Activated CD4-positive, alpha-beta T cell treated with anti-CD3 and anti-CD28 coated beads, Interleukin-2, amount 10 ng/mL, durations not matched to agents 7 days and 5 days (primary cell): ENCODE results near the gene CD36. TPM values are rescaled to one million over a fixed set of nuclear protein-coding genes. Genes with fewer than 3 reads are reported as not detected.

ENCODE experiments used
- CTCF ChIA-PET: fragments of 350-600 bp; sonication (Branson Sonifier 250); formaldehyde crosslinking; loops from one replicate; lab custom pipeline; 2021; ENCODE audit warnings: antibody characterized with exemption; lab: Charles Lee
- POLR2A ChIA-PET: fragments of 350-600 bp; sonication (Branson Sonifier 250); formaldehyde crosslinking; loops from one replicate; lab custom pipeline; 2021; ENCODE audit warnings: antibody characterized with exemption; lab: Charles Lee
- DNase-seq: peaks from one replicate; pipeline ENCODE4 v3.0.0-alpha.2; 2020
- H3K27ac Mint-ChIP-seq: one replicate; pipeline ENCODE4 v1.8.0; 2021; ENCODE audit warnings: mild to moderate bottlenecking, moderate library complexity, mixed read lengths
- H3K27me3 Mint-ChIP-seq: one replicate; pipeline ENCODE4 v1.8.0; 2021; ENCODE audit warnings: mixed read lengths
- H3K36me3 Mint-ChIP-seq: one replicate; pipeline ENCODE4 v1.8.0; 2021; ENCODE audit warnings: low read depth, mixed read lengths
- H3K4me1 Mint-ChIP-seq: one replicate; pipeline ENCODE4 v1.8.0; 2021; ENCODE audit warnings: mixed read lengths
- H3K4me3 Mint-ChIP-seq: one replicate; pipeline ENCODE4 v1.8.0; 2021; ENCODE audit warnings: mild to moderate bottlenecking, moderate library complexity, mixed read lengths
- H3K9me3 Mint-ChIP-seq: one replicate; pipeline ENCODE4 v1.8.0; 2021; ENCODE audit warnings: mixed read lengths
- total RNA-seq, 2 experiments: library from RNA; stranded (reverse); gene quantifications; one replicate each; pipeline ENCODE4 v1.2.3, GENCODE V29; 2021

CD36 gene
- not detected for total RNA-seq

DNA sequence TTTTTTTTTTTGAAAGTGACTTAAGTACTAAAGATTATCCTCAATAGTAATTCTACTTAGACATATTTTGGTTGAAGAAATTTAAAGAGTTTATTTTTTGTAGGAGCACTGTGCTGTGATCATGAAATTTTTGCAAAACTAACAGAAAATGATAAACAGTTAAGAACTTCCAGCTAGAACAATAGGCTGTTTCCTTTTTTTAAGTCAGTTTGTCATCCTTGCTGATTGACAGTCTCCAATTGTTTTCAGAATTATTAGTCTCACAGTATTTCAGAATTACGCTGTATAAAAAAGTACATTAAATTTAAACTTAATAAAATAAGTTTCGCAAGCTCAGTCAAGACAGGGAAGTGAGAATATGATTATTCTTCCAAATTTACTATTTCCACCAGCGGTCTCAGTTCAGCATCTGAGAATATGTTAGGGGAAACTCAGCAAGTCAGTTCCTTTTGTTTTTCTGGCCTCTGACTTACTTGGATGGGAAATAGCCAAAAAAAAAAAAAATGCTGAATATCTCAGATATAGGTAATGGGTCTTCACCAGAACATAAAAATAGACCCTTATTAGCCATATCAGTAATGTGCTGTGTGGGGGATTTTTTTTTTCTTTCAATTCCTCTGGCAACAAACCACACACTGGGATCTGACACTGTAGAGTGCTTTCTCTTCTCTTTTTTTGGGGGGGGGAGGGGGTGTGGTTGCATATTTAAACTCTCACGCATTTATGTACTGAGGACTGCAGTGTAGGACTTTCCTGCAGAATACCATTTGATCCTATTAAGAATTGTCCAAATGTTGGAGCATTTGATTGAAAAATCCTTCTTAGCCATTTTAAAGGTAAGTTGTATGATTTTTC, at the start of gene CD36:
Gene CD36 (plus strand): TSS at position 732 of the 855 bp plus-strand sequence. CDS start 8,099 bp downstream, outside the sequence.
- H3K27ac Mint-ChIP-seq, result no peak within 1 kb of the TSS

GRCh38 chr7:80589631-80590030, 48.8 kb upstream of the CD36 start:
- Mint-ChIP-seq H3K27me3 (no peaks in the 10 kb centered on the region), H3K4me3 (no peak overlapping the region), H3K27ac (no peak overlapping the region), H3K9me3 (no peaks in the 10 kb centered on the region), H3K36me3 (no peaks in the 10 kb centered on the region), H3K4me1 (no peaks in the 10 kb centered on the region)
- POLR2A ChIA-PET, result no interaction called here
- DNase-seq, result no peak
- CTCF ChIA-PET, result no interaction called here

More for the DNA sequence above, at the start of gene CD36:
- Mint-ChIP-seq H3K36me3 (no peaks in the 10 kb centered on the region), H3K4me3 (no peak within 1 kb of the TSS), H3K4me1 (no peaks in the 10 kb centered on the region), H3K9me3 (no peaks in the 10 kb centered on the region), H3K27me3 (no peaks in the 10 kb centered on the region)
- POLR2A ChIA-PET, result no interaction called here
- CTCF ChIA-PET, result interaction anchor here (0.7 kb wide), 1 partner anchor 99 kb away, joined by 3 read pairs; no protein-coding TSS in a partner anchor
- no peak for DNase-seq

- ChIA-PET CTCF (no interaction called here), POLR2A (no interaction called here)
- no peaks in the 10 kb centered on the region for H3K36me3 Mint-ChIP-seq
- no peak for DNase-seq
- no peaks in the 10 kb centered on the region for H3K9me3 Mint-ChIP-seq
- H3K4me3 Mint-ChIP-seq, result no peak overlapping the region
- H3K27me3 Mint-ChIP-seq, result no peaks in the 10 kb centered on the region
- H3K27ac Mint-ChIP-seq, result no peak overlapping the region
- no peaks in the 10 kb centered on the region for H3K4me1 Mint-ChIP-seq
Measured at GRCh38 chr7:80591654-80592053, 46.8 kb upstream of the CD36 start.

DNA sequence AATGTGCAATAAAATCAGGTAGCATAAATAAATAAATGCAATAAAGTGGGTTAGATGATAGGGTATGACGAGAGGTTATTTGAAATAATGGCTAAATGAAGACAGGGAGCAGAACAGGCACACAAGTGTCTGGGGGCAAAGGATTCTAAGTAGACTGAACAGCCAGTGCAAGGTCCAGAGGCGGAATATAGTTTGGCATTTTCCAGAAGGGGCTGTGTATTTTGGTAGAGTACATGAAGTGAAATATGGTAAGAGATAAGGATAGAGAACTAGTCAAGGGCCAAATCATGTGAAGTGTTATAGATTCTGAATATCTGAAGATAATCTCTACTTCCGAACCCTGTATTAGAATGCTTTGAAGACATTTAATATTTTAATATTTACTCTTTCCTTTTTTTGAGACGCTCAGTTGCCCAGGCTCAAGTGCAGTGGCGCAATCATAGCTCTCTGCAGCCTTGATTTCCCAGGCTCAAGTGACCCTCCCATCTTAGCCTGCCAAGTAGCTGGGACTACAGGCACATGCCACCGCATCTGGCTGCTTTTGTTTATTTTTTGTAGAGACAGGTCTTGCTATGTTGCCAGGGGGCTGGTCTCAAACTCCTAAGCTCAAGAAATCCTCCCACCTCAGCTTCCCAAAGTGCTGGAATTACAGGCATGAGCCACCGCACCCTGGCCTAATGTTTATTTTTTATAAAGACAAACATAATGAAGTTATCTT, 44.4 kb upstream of the CD36 start:
- H3K4me3 Mint-ChIP-seq, result no peak overlapping the region
- no peaks in the 10 kb centered on the region for H3K27me3 Mint-ChIP-seq
- H3K9me3 Mint-ChIP-seq, result no peaks in the 10 kb centered on the region
- ChIA-PET CTCF (no interaction called here), POLR2A (no interaction called here)
- H3K27ac Mint-ChIP-seq, result no peak overlapping the region
- no peak for DNase-seq
- no peaks in the 10 kb centered on the region for H3K36me3 Mint-ChIP-seq
- no peaks in the 10 kb centered on the region for H3K4me1 Mint-ChIP-seq

DNA sequence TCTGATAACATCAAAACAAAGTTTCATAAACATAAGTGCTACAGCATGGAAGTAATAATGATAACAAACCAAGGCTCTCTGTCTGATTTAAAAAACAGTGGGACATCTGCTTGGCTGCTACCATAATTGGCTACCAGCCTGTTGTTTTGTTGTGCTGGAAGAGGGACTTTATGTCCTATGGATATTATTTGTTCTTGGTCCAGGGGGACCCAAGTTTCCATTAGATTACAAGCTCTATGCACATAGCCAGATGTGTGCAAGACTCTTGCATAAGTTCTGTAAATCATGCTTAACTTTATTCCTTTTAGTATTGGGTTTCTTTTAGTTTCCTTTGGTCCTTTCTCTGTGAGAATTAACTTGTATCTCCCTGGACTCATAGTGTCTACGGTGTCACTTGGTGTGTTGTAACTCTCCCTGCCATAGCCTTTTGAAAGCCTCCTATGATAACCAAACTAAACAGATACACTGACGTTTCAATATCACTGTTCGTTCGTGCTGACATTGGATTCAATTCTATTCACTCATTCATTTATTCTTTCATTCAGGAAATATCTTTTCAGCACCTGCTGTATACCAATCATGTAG, 41.4 kb upstream of the CD36 start:
- H3K27ac Mint-ChIP-seq, result no peak overlapping the region
- H3K4me1 Mint-ChIP-seq, result no peaks in the 10 kb centered on the region
- ChIA-PET CTCF (no interaction called here), POLR2A (no interaction called here)
- H3K27me3 Mint-ChIP-seq, result no peaks in the 10 kb centered on the region
- DNase-seq, result no peak
- H3K4me3 Mint-ChIP-seq, result no peak overlapping the region
- no peaks in the 10 kb centered on the region for H3K36me3 Mint-ChIP-seq
- H3K9me3 Mint-ChIP-seq, result no peaks in the 10 kb centered on the region

- no peak for DNase-seq
- Mint-ChIP-seq H3K27ac (no peak overlapping the region), H3K4me3 (no peak overlapping the region), H3K4me1 (no peaks in the 10 kb centered on the region), H3K27me3 (no peaks in the 10 kb centered on the region), H3K9me3 (no peaks in the 10 kb centered on the region), H3K36me3 (no peaks in the 10 kb centered on the region)
- CTCF ChIA-PET, result no interaction called here
- POLR2A ChIA-PET, result interaction anchor here (0.6 kb wide), 1 partner anchor 17 kb away, joined by 3 read pairs; no protein-coding TSS in a partner anchor
Measured at GRCh38 chr7:80597875-80598274, 40.6 kb upstream of the CD36 start.

DNA sequence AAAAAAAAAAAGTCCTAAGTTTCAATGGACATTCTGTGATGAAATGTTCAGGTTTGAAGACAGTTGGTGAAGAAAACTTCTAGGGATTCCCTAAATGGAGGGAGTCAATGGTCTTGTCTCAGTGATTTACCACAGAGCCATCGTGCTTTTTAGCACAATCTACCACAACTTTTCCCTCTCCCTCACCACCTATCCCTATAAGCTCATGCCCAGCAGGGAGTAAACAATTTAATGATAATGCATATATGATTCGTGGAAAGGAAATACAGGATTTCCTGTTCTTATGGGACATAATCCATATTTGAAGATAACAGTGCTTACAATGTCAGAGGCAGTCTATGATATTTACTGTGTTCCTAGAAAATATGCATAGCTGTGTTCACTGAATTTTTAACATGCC, 38.4 kb upstream of the CD36 start:
- no peaks in the 10 kb centered on the region for H3K4me1 Mint-ChIP-seq

DNA sequence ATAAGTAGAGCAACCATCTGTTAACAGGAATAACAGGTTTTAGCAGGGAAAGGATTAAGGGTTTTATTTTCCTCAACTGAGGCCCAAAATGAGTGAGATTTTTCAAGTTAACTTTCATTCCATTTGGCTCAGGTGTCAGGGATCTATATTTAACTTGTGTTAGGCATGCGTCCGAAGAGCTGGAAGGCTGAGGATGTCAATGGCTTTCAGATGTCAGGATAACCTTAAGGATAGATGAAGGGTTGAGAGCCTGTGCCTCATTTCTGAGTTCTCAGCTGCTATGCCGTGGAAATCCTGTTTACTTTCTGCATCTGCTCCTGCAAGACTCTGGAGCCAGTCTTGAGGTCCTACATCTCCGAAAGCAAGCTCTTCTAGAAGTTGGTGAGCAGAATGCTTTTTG, 36.4 kb upstream of the CD36 start:
- no peaks in the 10 kb centered on the region for H3K27me3 Mint-ChIP-seq
- POLR2A ChIA-PET, result no interaction called here
- no peak for DNase-seq
- H3K4me1 Mint-ChIP-seq, result no peaks in the 10 kb centered on the region
- no peak overlapping the region for H3K4me3 Mint-ChIP-seq
- H3K36me3 Mint-ChIP-seq, result no peaks in the 10 kb centered on the region
- H3K9me3 Mint-ChIP-seq, result no peaks in the 10 kb centered on the region
- CTCF ChIA-PET, result no interaction called here
- H3K27ac Mint-ChIP-seq, result no peak overlapping the region

More for the DNA sequence above, 38.4 kb upstream of the CD36 start:
- ChIA-PET CTCF (no interaction called here), POLR2A (no interaction called here)
- no peak for DNase-seq
- H3K9me3 Mint-ChIP-seq, result no peaks in the 10 kb centered on the region
- H3K27ac Mint-ChIP-seq, result no peak overlapping the region
- no peak overlapping the region for H3K4me3 Mint-ChIP-seq
- no peaks in the 10 kb centered on the region for H3K36me3 Mint-ChIP-seq
- no peaks in the 10 kb centered on the region for H3K27me3 Mint-ChIP-seq

DNA sequence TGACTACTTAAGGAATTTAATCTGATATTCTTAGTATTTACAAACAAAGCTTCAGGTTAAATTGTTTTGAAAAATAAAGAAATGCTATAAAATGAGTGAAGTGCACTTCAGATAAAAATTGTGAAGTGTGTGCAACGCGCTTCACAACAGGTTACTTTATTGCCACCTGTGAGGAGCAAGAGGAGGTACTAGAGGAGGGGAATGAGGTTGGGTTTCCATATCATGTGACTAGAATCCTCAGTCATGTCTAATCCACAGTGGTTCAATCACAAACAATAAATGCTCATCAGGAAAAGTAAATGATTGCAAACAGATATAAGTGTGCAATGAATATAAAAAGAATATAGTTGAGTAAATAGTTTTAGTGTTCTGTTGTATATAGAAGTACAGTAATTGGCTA, 34.5 kb upstream of the CD36 start:
- Mint-ChIP-seq H3K27me3 (no peaks in the 10 kb centered on the region), H3K4me3 (no peak overlapping the region), H3K9me3 (no peaks in the 10 kb centered on the region), H3K27ac (no peak overlapping the region), H3K36me3 (no peaks in the 10 kb centered on the region), H3K4me1 (no peaks in the 10 kb centered on the region)
- POLR2A ChIA-PET, result no interaction called here
- CTCF ChIA-PET, result no interaction called here
- no peak for DNase-seq

DNA sequence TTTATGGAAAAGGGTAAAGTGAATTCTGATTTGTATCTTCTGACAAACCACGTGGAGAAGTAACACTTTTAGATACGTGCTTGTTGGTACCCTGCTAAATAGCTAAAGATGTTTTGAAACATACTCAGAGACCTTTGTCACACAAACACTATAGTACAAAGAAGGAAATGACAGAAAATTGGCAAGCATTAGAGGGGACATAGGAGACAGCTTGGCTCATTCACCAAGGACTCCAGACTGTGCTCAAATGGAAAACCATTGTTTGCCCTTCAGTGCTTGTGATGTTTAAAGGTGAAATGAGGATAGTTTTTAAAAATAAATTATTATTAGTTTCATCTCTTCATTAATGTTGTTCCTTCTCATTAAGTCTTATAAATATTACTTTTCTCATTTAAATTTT, 34.0 kb upstream of the CD36 start:
- Mint-ChIP-seq H3K4me1 (no peaks in the 10 kb centered on the region), H3K36me3 (no peaks in the 10 kb centered on the region), H3K9me3 (no peaks in the 10 kb centered on the region), H3K4me3 (no peak overlapping the region), H3K27me3 (no peaks in the 10 kb centered on the region), H3K27ac (no peak overlapping the region)
- DNase-seq, result no peak
- ChIA-PET POLR2A (no interaction called here), CTCF (no interaction called here)

DNA sequence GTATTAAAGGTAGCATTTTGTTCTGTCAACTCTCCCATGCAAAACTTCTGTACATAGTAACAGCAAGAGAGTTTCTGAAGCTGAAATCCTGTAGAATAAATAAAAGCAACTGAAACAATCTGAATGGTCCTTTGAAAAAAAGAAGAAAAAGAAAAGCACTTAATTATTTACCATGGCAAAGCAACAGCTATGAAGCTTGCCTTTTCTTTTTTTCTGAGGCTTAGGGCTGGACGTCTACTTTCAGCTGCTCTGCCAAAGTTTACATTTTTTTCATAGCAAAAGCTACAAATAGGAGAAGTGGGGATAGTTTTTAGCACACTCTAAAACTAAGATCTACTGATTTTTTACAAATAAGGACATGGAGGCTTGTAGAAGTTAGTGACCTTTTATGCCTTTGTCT, 31.3 kb upstream of the CD36 start:
- no peak for DNase-seq
- CTCF ChIA-PET, result no interaction called here
- no peaks in the 10 kb centered on the region for H3K9me3 Mint-ChIP-seq
- no peak overlapping the region for H3K27ac Mint-ChIP-seq
- no peaks in the 10 kb centered on the region for H3K4me1 Mint-ChIP-seq
- POLR2A ChIA-PET, result no interaction called here
- H3K36me3 Mint-ChIP-seq, result no peaks in the 10 kb centered on the region
- no peak overlapping the region for H3K4me3 Mint-ChIP-seq
- no peaks in the 10 kb centered on the region for H3K27me3 Mint-ChIP-seq

- Mint-ChIP-seq H3K9me3 (no peaks in the 10 kb centered on the region), H3K36me3 (no peaks in the 10 kb centered on the region), H3K27ac (no peak overlapping the region), H3K27me3 (no peaks in the 10 kb centered on the region), H3K4me1 (no peaks in the 10 kb centered on the region), H3K4me3 (no peak overlapping the region)
- ChIA-PET CTCF (no interaction called here), POLR2A (no interaction called here)
- no peak for DNase-seq
Measured at GRCh38 chr7:80608336-80608735, 30.1 kb upstream of the CD36 start.

DNA sequence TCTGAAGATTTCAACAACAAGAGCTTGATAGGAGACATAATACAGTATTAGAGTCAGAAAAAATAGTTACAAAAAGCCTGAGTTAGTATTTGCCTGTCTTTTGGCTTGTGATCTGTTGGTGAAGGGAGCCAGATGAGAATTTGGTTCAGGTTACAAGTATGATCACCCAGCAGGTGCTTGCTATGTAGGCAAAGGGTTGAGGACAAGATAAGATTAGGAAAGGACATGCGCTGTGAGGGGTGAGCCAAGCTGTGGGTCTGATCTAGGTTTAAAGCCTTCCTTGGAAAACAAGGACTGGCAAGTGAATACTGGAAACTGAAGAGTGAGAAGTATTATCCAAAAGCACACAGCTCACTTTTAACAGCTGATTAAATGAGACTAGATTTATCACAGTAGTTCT, 28.7 kb upstream of the CD36 start:
- CTCF ChIA-PET, result interaction anchor here (0.5 kb wide), 1 partner anchor 10 kb away, joined by 3 read pairs; no protein-coding TSS in a partner anchor
- DNase-seq, result no peak
- Mint-ChIP-seq H3K4me3 (no peak overlapping the region), H3K36me3 (no peaks in the 10 kb centered on the region), H3K27ac (no peak overlapping the region), H3K4me1 (no peaks in the 10 kb centered on the region), H3K27me3 (no peaks in the 10 kb centered on the region), H3K9me3 (no peaks in the 10 kb centered on the region)
- POLR2A ChIA-PET, result no interaction called here
